ENCODE data around the gene MCU. TPM values are rescaled to one million over a fixed set of nuclear protein-coding genes. Genes with fewer than 3 reads are reported as not detected.
"Not testable (repeated sequence)": the region's sequence is repeated elsewhere in the genome, so short reads cannot be mapped to it uniquely, and the experiment has no call there.

Gene MCU
- total RNA-seq, 1 donor from 2014 or later, result 12.2 TPM

GRCh38 chr10:72758930-72759329 lies 67.0 kb downstream of the MCU start:
- intact Hi-C loops (cut with micrococcal nuclease), result not testable (repeated sequence)

- intact Hi-C loops (cut with micrococcal nuclease), result no loop called here
Observed at GRCh38 chr10:72759584-72759983, 67.6 kb downstream of the MCU start.

GRCh38 chr10:72761498-72761897 lies 69.6 kb downstream of the MCU start:
- intact Hi-C loops (cut with micrococcal nuclease), result no loop called here

- intact Hi-C loops (cut with micrococcal nuclease), result no loop called here
Observed at GRCh38 chr10:72762042-72762441, 70.1 kb downstream of the MCU start.

- intact Hi-C loops (cut with micrococcal nuclease), result no loop called here
Observed at GRCh38 chr10:72763201-72763600, 71.3 kb downstream of the MCU start.

- intact Hi-C loops (cut with micrococcal nuclease), result no loop called here
Observed at GRCh38 chr10:72764151-72764550, 72.2 kb downstream of the MCU start.

- intact Hi-C loops (cut with micrococcal nuclease), result no loop called here
Observed at GRCh38 chr10:72765051-72765745, 73.3 kb downstream of the MCU start.

- intact Hi-C loops (cut with micrococcal nuclease), result not testable (repeated sequence)
Observed at GRCh38 chr10:72771195-72771594, 79.3 kb downstream of the MCU start.

GRCh38 chr10:72772031-72772430 lies 80.1 kb downstream of the MCU start:
- intact Hi-C loops (cut with micrococcal nuclease), result no loop called here

GRCh38 chr10:72779874-72780273 lies 87.9 kb downstream of the MCU start:
- intact Hi-C loops (cut with micrococcal nuclease), result no loop called here

GRCh38 chr10:72782649-72783330 lies 90.8 kb downstream of the MCU start:
- intact Hi-C loops (cut with micrococcal nuclease), result no loop called here

GRCh38 chr10:72783410-72783833 lies 91.5 kb downstream of the MCU start:
- intact Hi-C loops (cut with micrococcal nuclease), result no loop called here

- intact Hi-C loops (cut with micrococcal nuclease), result no loop called here
Observed at GRCh38 chr10:72784551-72785351, 92.8 kb downstream of the MCU start.

- intact Hi-C loops (cut with micrococcal nuclease), result no loop called here
Observed at GRCh38 chr10:72785409-72785808, 93.5 kb downstream of the MCU start.

GRCh38 chr10:72790216-72790990 lies 98.5 kb downstream of the MCU start:
- intact Hi-C loops (cut with micrococcal nuclease), result no loop called here

GRCh38 chr10:72792288-72792687 lies 100.3 kb downstream of the MCU start:
- intact Hi-C loops (cut with micrococcal nuclease), result no loop called here

GRCh38 chr10:72793752-72794151 lies 101.8 kb downstream of the MCU start:
- intact Hi-C loops (cut with micrococcal nuclease), result no loop called here

- intact Hi-C loops (cut with micrococcal nuclease), result no loop called here
Observed at GRCh38 chr10:72794260-72794659, 102.3 kb downstream of the MCU start.

- intact Hi-C loops (cut with micrococcal nuclease), result no loop called here
Observed at GRCh38 chr10:72796042-72796441, 104.1 kb downstream of the MCU start.

GRCh38 chr10:72796538-72796937 lies 104.6 kb downstream of the MCU start:
- intact Hi-C loops (cut with micrococcal nuclease), result no loop called here

GRCh38 chr10:72800000-72800740 lies 108.2 kb downstream of the MCU start:
- intact Hi-C loops (cut with micrococcal nuclease), result no loop called here
